ENCODE measurements around the gene CAD.
"Not testable (repeated sequence)": the region's sequence is repeated elsewhere in the genome, so short reads cannot be mapped to it uniquely, and the experiment has no call there.

CAD gene

DNA sequence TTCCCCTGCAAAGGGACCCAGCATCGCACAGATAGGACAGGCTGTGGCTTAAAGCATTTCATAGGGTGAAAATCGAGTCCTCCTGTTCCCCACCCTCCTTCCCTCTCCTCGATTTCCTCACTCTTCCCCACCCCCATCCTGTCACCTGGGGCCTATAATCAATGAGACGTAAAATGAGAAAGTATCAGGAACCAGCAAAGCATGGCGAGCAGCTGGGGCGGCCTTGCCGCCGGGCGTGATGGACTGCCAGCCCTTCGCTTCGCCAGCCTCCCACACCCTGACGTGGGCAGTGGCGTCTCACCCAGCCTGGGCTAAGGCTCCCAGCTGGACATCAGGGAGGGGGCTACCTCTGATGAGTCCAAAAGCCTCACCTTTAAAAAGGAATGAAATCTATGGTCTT lies 34.6 kb downstream of the CAD start:
- no peak for DNase-seq (ENCODE audit: extremely low read depth in 1 of 2, low read depth in 1 of 2)

DNA sequence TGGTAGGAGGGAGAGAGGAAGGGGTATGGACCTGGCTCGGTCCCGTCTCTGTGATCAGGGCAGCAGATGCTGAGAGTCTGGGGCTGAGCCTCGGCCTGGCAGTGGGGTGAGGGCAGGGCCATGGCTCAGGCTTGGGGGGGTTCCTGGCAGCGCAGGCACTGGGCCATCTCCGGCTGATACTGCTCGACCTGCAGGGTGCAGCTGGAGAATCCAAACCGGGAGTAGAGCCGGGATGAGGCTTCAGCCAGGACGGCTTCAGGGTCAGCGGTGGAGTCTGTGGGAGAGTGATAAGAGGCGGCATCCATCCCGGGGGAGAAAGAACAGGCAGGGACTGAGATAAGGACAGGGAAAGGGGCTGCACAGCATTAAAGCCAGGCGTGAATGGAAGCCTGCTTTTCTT lies 38.0 kb downstream of the CAD start:
- DNase-seq (ENCODE audit: extremely low read depth in 1 of 2, low read depth in 1 of 2) = no peak

DNA sequence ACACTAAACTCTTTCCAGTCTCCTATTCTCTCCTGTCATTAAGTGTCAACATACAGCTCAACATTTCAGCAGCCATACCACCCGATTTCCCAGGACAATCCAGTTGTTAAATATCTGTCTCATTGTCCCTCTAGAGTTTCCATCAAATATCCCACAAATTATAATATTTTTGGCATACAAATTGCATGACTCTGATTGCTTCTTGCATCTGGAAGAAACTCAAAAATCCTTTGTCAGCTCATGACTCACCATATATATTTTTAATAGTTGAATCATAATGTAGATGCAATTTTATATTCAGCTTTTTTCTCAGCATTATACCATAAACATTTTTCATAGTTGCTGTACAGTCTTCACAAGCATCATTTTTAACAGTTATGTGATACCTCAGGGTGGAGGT lies 38.5 kb downstream of the CAD start:
- DNase-seq (ENCODE audit: extremely low read depth in 1 of 2, low read depth in 1 of 2) = no peak

DNA sequence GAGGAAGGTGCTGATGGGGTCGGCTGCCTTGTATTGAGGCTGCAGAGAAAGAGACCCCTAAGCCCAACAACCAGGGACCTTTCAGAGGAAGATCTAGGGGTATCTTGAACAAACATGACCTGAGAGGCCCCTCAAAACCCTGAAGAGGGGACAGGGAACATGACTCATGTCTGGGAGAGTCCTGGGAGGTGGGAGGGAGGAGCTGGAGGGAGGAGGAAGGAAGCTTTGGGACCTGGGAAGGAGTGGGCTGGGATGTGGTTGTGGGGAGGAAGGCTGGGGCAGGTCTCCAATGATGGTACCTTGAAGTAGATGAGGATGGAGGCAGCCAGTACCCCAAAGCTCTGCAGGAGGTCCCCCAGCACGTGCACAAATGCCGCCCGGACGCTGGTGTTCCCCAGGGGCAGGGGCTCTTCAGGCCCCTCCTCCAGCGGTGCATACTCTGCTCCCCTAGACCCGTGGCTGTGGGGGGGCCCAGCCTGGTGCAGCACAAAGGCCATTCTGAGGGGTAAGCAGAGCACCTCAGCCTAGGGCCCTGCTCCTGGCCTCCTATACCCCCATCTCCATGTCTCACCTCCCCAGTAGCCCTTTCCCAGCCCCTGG lies 39.8 kb downstream of the CAD start:
- DNase-seq (ENCODE audit: extremely low read depth in 1 of 2, low read depth in 1 of 2) = no peak

DNA sequence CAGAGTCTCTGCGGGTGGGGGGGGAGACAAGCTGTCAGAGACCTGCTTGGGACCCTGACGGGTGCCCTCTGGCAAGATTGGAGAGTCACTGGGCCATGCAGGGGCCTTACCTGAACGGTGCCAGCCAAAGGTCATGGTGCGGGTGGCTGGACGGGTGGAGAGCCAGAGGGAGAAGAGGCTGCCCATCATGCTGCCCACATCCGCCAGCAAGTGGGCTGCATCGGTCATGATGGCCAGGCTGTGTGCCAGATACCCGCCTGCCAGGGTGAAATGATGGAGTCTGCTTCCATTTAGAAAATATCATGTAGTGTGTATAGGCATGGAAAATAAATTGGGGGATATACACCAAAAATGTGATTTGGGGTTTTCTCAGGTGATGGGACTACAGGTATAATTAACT lies 40.9 kb downstream of the CAD start:
- DNase-seq (ENCODE audit: extremely low read depth in 1 of 2, low read depth in 1 of 2) = no peak

DNA sequence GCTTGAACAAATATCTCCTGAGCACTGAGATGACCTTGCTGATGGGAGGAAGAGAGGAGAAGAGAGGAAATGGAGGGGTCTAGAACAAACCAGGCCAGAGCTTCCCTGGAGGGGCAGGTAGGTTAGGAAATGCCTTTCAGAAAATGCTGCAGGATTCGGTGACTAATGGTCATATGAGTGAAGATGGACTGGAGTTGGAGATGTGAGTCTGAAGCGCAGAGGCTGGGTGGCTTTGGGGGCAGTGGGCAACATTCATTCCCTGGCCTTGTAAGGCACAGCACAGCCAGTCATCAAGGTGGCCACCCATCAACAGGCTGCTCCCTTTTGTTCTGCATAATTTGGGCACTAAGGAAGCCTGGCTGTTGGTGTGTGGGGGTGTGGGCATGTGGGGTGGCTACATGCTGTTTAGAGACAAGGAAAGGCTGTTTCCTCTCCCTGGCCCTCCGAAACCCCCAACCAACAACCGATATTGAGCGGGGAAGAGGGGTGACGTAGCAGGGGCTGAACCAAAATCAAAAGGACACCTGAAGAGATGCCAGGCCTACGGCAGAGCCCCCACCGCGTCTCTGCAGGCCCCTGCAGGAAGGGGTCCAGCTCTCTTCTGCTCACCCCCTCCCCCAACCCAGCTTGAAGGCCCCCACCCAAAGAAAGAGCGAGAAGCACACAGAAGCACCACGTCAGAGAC lies 44.2 kb downstream of the CAD start:
- DNase-seq (ENCODE audit: extremely low read depth in 1 of 2, low read depth in 1 of 2) = no peak

DNA sequence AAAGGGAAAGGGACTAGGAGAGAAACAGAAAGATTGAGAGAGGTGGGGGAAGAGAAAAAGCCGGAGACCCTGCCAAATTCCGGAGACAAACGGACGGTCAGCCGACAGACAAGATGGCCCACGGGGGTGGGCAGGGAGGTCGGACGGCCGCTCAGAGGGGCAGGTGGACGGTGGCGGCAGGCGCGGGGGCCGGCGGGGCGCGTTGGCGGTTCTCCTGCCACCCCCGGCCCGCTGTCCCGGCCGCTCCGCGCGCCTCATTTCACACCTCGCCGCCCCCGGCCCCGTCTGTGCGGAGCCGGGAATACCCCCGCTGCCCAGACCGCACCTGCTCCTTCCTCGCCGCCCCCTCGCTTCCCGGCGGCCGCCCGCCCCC lies 44.7 kb downstream of the CAD start:
- DNase-seq (ENCODE audit: extremely low read depth in 1 of 2, low read depth in 1 of 2) = no peak

DNA sequence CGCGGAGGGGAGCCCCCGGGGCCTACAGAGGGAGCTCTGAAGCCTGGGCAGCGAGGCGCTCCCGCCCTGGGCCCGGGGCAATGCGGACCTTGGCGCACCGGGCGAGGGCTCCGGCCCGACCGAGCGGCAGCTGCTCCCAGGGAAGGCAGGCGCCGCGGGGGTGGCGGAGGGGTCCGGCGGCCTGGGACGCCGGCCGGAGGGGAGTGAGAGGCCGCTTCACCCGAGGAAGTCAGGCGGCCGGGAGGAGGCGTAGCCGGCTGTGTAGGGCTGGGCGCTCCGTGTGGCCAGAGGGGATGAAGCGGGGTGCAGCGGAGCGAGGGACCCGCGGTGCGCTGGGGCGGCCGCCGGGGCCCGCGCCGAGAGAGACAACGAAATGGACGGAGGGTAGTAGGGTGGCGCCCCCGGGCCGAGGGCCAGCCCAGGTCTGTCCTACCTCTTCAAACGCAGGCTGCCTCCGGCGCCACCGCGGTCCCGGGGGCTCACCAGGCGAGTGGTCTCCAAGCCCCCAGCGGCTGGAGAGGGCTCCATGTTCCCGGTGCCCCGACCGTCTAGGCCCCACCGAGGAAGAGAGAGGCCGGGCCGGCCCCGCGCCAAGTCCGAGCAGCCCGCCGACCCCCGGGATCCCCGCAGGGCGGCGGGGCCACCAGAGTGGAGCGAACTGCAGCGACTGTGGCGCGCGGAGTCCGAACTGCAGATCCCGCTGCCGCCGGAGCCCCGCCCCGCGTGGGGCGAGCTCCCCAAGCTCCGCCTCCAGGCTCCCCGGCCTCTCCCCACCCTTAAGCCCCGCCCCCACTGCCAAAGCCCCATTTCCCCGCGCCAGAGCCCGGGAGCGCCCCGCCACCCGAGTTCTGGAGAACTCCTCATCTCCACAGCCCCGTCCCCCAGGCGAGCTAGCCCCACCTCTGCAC lies 45.5 kb downstream of the CAD start, which contains the start of gene SLC30A3:
Gene SLC30A3 (minus strand): TSS at position 669 of the 908 bp plus-strand sequence. CDS start 141 bp downstream, at position 528.
- peak; percentile 17 to 53 for DNase-seq (ENCODE audit: extremely low read depth in 1 of 2, low read depth in 1 of 2)

DNA sequence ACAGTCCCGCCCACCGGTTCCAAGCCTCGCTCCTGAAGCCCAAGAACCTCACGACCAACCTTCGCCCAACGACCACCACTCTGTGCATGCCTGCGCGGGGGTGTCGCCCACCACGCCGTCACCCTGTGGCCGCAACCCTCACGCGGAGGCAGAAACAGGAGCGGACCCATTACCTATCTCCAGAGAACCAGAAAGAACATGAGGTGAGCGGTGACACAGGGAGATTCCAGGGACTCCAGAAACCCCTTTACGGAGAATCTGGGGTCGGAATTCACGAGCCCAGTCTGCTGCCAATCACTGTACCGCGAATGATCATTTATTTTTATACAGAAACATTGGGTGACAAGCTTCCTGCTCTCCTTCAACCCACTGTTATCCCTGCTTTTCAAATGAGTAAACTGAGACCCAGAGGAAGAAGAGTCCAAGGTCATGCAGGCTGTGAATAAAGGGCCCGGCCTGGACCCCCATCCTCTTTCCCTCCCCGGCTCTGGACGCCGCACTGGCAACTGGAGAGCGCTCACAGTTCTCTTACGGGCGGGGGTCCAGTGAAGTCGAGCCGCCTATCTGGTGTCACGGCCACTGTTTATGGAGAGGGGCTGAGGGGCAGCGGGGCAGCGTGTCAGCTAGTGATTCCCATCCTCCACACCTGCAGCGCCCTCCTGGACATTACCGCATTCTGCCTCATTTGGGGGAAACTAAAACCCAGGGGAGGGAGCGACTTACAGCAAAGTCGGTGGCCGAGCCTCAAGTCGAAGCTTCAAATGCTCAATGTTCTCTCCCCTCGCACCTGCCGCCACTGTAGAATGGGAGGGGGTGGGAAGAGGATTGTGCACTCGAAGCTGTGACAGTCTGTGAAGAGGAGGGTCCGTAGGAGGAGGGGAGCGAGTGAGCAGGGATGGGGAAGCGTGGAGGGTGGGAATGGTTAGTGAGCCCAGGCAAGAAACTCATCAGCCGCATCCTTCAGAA lies 46.4 kb downstream of the CAD start:
- no peak for DNase-seq (ENCODE audit: extremely low read depth in 1 of 2, low read depth in 1 of 2)

DNA sequence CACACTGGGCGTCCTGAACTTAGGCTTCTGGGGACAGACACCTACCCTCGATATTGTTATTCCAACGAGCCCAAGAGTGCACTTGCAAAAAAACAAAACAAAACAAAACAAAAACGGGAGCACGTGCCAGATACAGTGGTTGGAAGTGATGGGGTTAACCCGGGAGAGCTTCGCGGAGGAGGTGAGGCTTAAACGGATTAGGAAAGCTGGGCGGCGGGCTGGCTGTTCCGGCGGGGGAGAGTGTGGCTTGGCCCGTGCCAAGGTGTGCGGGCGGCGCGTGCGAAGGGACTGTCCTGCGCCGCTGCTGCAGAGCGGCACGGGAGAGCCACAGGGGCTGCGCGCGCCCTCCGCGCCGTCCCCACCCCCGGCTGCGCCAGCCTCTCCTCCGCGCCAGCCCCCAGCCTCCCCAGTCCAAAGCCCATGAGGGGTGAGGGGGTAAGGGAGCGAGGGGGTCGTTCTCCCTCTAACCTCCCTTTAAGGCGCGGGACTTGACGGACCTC lies 47.1 kb downstream of the CAD start:
- no peak for DNase-seq (ENCODE audit: extremely low read depth in 1 of 2, low read depth in 1 of 2)

DNA sequence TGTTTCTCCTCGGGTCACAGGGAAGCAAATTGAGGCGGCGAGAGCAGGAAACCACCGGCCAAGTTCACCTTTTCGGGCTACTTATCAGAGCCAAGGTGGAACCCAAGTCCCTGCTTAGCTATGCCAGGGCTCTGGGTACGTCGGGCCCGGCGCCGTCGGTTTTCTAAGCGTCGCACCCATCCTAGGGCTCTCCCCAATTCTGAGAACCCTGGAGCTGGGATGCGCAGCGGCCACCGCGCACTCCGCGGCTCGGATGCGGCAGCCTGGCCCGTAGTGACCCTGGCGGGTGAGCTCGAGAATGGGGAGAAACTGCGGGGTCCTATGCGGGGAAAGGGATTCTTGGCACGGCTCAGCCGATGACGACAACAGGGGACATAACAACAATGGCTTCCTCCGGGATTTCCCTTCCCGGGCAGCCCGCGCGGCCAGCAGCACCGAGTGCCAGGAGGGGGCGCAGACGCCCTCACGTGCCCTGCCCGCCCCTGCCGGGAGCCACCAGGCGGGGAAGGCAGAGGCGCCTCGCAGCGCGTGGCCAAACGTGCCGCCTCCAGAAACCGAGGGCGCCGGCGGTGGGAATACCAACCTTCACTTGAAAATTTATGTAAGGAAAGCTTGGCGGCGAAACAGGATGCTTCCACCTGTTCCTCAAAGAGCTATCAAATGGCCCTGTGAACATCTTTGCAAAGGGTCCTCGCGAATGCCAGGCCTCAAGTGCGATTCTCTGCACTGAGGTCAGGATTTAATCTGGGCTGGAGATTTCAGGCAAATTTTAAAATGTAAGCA lies 47.8 kb downstream of the CAD start:
- peak; percentile 34 to 55 for DNase-seq (ENCODE audit: extremely low read depth in 1 of 2, low read depth in 1 of 2)

DNA sequence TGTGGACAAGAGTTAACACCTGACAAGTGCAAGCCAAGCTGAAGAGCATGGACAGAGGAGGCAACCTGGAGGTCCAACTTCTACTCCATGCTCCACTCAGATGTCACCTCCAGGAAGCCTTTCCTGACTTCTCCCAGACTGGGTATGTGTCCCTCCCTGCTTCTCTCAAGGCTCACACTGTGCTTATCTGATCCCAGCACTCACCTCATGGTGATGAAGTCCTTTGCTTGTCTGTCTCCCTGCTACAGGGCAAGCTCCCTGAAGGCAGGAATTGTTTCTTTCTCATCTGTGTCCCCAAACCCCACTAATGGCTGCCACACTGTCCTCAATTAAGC lies 48.3 kb downstream of the CAD start:
- DNase-seq (ENCODE audit: extremely low read depth in 1 of 2, low read depth in 1 of 2) = no peak

DNA sequence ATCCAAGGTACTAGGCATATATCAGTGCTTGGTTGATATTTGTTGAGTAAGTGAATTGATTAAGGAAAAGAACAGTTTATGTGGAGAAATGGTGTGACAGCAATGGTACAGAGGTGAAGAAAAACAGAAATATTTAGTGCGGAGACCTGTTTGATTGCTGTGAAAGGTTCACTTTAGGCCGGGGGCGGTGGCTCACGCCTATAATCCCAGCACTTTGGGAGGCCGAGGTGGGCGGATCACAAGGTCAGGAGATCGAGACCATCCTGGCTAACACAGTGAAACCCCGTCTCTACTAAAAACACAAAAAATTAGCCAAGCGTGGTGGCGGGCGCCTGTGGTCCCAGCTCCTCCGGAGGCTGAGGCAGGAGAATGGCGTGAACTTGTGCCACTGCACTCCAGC lies 51.1 kb downstream of the CAD start:
- not testable (repeated sequence) for DNase-seq (ENCODE audit: extremely low read depth in 1 of 2, low read depth in 1 of 2)

DNA sequence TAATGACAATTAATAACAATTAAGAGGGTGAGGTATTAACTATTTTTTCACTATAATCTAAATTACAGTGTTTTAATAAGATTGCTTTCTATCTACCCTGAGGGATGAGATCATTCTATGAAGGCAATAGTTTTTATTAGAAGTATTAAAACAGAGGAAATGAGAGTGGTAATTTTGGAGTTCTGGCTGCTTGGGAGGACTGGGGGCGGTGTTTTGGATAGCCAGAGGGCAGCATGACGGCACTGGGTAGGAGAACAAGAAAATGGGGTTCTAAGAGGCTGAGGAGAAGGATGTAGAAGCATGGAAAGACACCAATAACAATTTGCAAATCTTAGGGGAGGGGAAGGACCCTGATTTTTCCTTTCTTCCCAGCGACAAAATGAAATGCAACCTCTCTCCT lies 53.0 kb downstream of the CAD start:
- DNase-seq (ENCODE audit: extremely low read depth in 1 of 2, low read depth in 1 of 2) = no peak

DNA sequence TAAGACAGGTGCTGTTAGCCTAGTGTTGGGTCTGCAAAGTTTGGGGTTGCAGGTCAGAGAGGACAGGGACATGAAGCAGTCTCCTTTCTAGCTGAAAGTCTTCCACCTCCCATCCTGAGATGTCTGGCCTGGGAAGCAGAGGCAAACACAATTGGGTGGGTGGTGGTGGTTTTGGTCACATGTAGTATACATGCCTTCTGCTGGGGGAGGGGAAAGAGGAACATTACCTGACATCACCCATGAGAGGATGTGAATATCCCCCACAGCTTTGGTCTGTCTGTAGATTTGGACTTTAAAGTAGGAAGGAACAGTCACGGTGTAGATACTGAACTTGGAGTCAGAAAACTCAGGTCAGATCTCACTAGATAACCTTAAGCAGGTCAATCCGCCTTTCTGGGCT lies 53.5 kb downstream of the CAD start:
- DNase-seq (ENCODE audit: extremely low read depth in 1 of 2, low read depth in 1 of 2) = no peak

DNA sequence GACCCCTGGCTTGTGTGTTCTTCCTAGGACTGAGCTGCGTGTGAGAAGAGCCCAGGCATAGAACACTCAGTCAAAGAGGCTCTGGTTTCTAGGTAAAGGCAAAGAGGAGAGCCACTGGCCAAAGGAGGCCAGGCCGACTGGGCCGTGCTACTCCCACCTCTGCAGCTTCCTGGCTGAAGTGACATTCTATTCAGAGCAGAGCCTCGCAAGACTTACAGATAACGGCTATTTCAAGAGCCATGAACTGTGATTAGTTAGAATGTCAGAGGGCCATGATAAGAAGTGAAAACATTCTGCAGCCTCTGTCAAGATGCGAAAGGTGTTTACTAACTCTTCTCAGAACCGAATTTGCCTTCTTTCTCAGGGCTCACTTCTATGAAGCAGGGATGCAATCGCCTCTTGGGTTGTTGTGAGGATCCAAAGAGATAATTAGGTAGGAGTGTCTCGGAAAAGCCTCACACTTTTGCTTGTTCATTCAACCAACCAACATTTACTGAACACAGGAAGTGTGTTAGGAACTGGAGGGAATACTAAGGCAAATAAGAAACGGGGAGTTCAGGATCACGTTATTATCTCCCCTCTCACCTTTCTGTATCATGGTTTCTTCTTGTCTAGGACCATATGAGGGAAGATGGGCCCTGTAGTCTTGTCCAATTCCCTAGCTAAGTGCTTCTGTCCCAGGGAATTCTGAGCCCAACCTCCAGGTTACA lies 54.6 kb downstream of the CAD start:
- DNase-seq (ENCODE audit: extremely low read depth in 1 of 2, low read depth in 1 of 2) = no peak

DNA sequence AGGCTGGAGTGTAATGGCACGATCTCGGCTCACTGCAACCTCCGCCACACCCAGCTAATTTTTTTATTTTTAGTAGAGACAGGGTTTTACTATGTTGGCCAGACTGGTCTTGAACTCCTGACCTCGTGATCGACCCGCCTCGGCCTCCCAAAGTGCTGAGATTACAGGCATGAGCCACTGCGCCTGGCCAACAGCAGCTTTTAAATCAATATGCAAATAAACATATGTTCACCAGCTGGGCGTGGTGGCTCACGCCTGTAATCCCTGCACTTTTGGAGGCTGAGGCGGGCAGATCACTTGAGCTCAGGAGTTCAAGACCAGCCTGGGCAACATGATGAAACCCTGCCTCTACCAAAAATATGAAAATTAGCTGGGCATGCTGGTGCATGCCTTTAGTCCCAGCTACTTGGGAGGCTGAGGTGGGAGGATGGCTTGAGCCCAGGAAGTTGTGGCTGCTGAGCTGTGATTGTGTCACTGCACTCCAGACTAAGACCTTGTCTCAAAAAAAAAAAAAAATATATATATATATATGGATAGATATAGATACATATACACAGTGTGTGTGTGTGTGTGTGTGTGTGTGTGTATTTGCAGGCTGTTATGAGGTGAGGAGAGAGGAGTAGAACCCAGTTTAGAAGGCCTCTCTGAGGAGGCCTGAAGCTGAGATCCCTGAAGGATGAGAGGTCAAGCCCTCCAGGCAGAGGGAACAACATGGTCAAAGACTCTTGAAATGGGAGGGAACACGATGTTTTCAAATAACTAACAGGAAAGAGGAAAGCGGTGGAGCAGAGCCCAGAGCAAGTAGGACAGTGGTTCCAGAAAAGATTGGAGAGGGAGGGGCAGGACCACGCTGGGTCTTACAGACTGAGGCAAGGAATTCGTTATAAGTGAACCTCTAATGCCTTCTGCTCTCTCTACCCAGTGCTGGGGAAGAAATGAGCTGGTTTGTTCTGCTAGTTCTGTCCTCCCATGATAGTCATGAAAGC lies 55.7 kb downstream of the CAD start:
- not testable (repeated sequence) for DNase-seq (ENCODE audit: extremely low read depth in 1 of 2, low read depth in 1 of 2)
